ACHN (cell line): ENCODE measurements around the gene COL4A3.

Source experiments
- DNase-seq: peaks from one replicate; pipeline ENCODE4 v3.0.0-alpha.2; 2015
- in situ Hi-C: cut with HindIII; loops from 2 replicates; pipeline ENCODE4 v1.10.0; 2017; ENCODE audit warnings: low sequenced_read_pairs, low pct_ligation_motif_present, low pct_unique_long_range_greater_than_20kb

The COL4A3 gene

GRCh38 chr2:227320305-227321094, 156.1 kb downstream of the COL4A3 start:
- no peak for DNase-seq
- in situ Hi-C loops = no loop called here

GRCh38 chr2:227322530-227323205, 158.2 kb downstream of the COL4A3 start:
- in situ Hi-C loops = no loop called here
- no peak for DNase-seq

GRCh38 chr2:227323818-227324217, 159.4 kb downstream of the COL4A3 start:
- in situ Hi-C loops = no loop called here
- DNase-seq = no peak

DNA sequence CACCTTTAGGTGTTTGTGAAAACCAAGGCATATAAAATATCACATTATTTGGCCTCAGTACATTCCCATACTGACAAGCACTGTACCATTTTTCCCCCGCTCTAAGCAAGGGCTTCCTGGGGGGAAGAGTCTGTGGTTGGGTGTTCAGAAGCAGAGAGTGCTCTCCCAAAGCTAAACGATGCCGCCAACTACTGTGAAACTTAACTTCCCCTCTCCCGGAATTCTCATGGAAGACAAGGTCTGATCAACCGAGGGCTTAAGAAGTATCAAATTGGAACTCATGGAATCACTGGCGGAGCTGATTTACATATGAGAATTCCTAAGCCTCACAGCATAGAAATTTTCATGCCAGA, 160.2 kb downstream of the COL4A3 start:
- no peak for DNase-seq
- in situ Hi-C loops = no loop called here

GRCh38 chr2:227324995-227325838, 160.8 kb downstream of the COL4A3 start, which contains the start of gene MFF:
MFF (plus strand) TSS chr2:227325251; CDS start chr2:227330666, 5,415 bp downstream.
- peak; percentile 95 for DNase-seq
- in situ Hi-C loops = no loop called here

DNA sequence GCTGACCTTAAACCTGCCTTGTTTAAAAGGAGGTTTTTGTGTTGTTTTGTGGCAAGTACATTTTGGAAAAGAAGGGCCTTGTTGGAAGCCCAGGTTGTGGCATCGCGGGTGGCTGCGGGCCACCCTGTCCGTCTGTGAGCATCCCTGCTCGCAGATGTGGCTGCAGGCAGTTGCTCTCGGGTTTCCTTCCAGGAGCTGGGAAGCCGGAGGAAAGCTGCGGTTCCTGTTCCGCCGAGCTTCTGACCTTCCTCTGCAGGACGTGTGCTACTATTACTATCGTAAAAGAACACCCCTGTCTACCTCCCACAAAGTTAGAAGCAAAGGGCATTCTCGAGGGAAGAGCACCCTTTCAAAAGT, 161.4 kb downstream of the COL4A3 start:
- DNase-seq = peak; percentile 50

GRCh38 chr2:227326783-227327182, 162.4 kb downstream of the COL4A3 start:
- in situ Hi-C loops = no loop called here
- DNase-seq = no peak

More for the DNA sequence above, 161.4 kb downstream of the COL4A3 start:
- in situ Hi-C loops = no loop called here

- no peak for DNase-seq
- in situ Hi-C loops = no loop called here
Observed at GRCh38 chr2:227335713-227336112, 171.3 kb downstream of the COL4A3 start.

DNA sequence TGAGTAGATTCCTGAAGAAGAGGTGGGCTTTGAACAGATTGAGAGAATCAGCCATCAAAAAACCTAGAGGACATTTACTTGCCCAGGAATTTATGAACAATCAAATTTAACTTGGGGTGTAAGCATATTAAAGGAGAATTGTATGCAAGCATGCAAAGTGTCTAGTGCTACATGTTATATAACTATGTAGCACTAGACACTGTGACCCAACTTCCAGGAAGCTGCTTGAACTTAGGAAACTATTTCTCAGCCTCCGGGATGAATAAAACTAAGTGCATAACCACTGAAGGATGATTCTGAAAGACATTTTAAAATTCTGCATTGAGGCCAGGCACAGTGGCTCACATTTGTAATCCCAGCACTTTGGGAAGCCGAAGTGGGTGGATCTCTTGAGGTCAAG, 173.0 kb downstream of the COL4A3 start:
- DNase-seq = no peak
- in situ Hi-C loops = no loop called here

DNA sequence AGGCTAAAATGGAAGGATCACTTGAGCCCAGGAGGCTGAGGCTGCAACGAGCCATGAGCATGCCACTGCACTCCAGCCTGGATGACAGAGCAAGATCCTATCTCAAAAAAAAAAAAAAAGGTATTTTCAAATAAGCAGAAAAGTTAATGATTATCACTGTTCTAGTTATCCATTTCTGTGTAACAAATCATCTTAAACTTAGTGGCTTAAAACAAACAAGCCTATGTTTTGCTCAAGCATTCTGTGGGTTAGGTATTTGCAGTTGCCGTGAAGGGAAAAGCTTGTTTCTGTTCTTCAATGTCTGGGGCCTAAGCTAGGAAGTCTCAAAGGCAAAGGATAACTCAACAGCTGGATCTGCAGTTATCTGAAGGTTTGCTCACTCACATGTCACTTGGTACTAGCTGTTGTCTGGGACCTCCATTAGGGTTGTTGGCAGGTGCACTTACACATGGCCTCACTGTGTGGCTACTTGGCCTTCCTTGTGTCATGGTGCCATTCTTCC, 174.7 kb downstream of the COL4A3 start:
- in situ Hi-C loops = no loop called here
- DNase-seq = peak; percentile 38

- DNase-seq = no peak
Observed at GRCh38 chr2:227340106-227340505, 175.7 kb downstream of the COL4A3 start.

DNA sequence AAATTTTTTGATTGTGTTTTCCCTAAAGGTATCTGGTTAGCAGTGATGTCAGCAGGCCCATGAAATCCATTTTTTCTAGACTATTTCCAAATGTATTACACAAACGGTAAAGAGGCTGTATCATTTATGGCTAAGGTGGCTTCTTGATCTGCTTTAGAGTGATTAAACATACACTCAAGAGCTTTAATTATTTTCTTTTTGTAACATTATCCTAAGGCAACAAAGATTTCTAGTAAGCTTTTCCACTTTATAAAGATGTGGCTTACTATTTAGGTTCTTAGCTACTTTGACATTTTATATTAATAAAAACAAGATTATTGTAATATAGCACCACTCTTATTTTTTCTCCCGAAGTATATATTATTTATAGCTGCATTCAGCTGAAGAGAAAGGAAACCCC, 177.1 kb downstream of the COL4A3 start:
- in situ Hi-C loops = no loop called here

More at GRCh38 chr2:227340106-227340505, 175.7 kb downstream of the COL4A3 start:
- in situ Hi-C loops = no loop called here

DNA sequence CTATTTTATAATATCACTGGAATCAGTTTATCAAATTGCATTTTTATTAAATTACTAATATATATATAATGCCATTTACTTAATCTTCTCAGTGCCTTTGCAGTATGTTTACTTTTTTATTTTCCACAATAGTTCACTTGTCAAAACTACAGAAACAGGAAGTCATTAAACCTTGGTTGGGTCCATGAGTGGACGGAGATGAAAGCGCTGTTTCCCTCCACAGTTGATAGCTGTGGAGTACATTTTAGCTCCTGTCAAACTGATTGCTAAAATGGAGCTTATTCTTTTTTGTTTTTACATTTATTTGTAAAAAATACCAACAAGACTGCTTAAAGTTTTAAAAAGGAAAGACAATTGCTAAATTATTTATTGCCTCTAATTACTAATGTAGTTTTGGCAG, 179.8 kb downstream of the COL4A3 start:
- in situ Hi-C loops = no loop called here
- no peak for DNase-seq

More for the DNA sequence above, 177.1 kb downstream of the COL4A3 start:
- DNase-seq = no peak

DNA sequence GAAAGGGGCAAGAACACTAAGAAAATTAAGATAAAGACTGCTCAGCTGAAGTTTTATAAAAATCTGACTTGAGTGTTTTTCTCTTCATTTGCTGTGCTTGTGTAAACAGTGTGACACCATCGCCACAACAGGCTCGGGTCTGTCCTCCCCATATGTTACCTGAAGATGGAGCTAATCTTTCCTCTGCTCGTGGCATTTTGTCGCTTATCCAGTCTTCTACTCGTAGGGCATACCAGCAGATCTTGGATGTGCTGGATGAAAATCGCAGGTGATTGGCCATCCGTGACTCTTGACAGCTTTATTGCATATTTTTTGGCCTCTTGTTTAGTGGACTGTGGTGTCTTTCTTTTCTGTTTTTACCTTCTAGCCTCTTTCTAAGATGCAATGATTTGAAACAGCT, 182.7 kb downstream of the COL4A3 start:
- DNase-seq = peak; percentile 42
- in situ Hi-C loops = no loop called here

- DNase-seq = no peak
- in situ Hi-C loops = no loop called here
Observed at GRCh38 chr2:227348324-227348723, 183.9 kb downstream of the COL4A3 start.

- DNase-seq = no peak
- in situ Hi-C loops = no loop called here
Observed at GRCh38 chr2:227349989-227350612, 185.7 kb downstream of the COL4A3 start.

DNA sequence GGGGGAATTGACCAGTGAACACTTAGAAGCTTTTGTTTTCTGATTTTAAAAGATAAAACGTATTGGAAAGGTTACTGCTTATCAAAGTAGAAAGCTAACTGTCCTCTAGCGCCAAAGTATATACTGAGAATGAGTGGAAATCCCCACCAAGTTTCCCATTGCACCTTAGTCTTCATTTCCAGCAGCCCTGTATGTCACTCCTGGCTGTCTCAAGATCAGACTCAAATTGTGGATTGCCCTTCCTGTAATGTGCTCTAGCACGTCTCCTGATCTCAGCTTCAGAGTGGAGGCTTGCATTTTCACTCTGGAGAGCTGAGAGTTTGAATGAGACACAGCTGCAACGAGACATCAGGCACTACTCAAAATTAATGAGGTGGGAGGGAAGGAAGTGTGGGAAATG, 187.2 kb downstream of the COL4A3 start:
- in situ Hi-C loops = no loop called here
- no peak for DNase-seq

DNA sequence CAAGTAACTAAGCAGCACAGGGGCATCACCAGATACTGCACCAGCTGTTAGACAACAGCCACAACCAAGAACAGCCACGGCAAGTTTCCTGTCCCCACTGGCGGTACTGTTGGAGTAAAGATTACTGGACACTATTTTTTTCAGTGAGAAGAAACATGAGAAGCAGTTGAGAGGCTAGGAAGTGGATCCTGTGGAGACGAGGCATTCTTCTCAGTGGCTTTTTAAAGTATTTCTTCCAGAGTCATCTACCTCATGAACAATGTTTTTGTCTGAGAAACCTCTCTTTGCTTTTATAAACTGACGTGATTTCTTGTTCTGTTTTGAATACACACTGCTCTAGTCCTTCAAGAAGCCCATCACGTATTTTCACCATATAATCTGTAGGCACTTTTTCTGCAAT, 195.9 kb downstream of the COL4A3 start:
- DNase-seq = no peak
- in situ Hi-C loops = no loop called here

- DNase-seq = peak; percentile 5
- in situ Hi-C loops = no loop called here
Observed at GRCh38 chr2:227363756-227364155, 199.3 kb downstream of the COL4A3 start.
